Stimulated activated CD4-positive, alpha-beta T cell treated with anti-CD3 and anti-CD28 coated beads, Interleukin-4, amount 100 ng/mL, for 1 hour (primary cell): ENCODE data around the gene GPR39.
"Not testable (repeated sequence)": the region's sequence is repeated elsewhere in the genome, so short reads cannot be mapped to it uniquely, and the experiment has no call there.

Experiments used
- DNase-seq: peaks from one replicate; pipeline ENCODE4 v3.0.0-alpha.2; 2020

Gene GPR39

GRCh38 chr2:132515010-132515409 is 98.4 kb downstream of the GPR39 start:
- no peak for DNase-seq

- no peak for DNase-seq
Measured at GRCh38 chr2:132517386-132517785, 100.8 kb downstream of the GPR39 start.

- no peak for DNase-seq
Measured at GRCh38 chr2:132518302-132518701, 101.7 kb downstream of the GPR39 start.

GRCh38 chr2:132519566-132519965 is 103.0 kb downstream of the GPR39 start:
- DNase-seq, result no peak

DNA sequence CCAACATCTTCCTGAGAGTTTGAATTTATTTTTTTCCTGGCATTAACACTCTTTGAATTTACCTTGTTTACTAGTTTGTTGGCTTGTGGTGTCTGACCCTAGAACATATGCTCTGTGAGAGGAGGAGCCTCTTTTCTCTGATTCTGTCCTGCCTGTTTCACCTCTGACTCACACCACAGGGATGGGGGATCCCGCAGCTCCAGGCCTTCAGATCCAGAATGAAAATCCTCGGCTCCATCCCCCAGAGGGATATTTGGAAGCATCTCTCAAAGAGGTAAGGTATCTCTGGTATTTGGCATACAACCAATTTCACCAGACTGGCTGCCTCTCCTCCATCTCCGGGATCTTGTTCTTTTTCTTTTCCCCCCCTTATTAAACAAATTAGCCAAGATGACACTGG is 104.7 kb downstream of the GPR39 start:
- no peak for DNase-seq

DNA sequence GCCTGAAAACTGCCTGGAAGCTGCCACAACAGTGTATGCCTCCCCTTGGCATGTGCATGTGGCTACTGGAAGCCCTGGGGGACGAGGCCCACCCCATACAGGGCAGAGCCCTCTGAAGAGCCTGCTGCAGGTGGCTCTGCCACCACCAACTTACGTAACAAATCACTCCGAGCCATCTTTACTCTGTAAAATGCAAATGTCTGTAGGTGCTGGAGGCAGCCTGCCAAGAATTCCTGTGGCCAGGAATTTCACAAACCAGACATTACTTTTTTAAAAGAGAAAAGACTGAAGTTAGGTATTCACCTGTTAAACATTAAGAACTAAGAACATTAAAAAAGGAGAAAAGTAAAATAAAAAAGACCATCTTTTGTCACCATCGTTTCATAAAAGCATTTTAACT is 106.3 kb downstream of the GPR39 start:
- no peak for DNase-seq

- DNase-seq, result not testable (repeated sequence)
Measured at GRCh38 chr2:132537061-132537460, 120.5 kb downstream of the GPR39 start.

DNA sequence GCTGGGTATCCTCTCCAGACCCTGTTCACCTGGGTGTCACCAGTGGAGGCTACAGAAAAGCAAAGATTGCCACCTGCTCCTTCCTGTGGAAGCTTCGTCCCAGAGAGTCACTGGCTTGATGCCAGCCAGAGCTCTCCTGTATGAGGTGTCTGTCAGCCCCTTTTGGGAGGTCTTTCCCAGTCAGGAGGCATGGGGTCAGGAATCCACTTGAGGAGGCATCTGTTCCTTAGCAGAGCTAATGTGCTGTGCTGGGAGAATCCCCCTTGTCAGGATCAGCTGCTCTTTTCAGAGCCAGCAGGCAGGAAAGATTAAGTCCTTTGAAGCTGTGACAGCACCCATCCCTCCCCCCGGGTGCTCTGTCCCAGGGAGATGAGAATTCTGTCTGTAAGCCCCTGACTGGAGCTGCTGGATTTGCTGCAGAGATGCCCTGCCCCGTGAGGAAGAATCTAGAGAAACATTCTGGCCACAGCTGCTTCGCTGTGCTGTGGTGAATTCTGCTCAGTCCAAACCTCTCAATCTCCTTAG is 121.8 kb downstream of the GPR39 start:
- no peak for DNase-seq

GRCh38 chr2:132540166-132540565 is 123.6 kb downstream of the GPR39 start:
- no peak for DNase-seq

DNA sequence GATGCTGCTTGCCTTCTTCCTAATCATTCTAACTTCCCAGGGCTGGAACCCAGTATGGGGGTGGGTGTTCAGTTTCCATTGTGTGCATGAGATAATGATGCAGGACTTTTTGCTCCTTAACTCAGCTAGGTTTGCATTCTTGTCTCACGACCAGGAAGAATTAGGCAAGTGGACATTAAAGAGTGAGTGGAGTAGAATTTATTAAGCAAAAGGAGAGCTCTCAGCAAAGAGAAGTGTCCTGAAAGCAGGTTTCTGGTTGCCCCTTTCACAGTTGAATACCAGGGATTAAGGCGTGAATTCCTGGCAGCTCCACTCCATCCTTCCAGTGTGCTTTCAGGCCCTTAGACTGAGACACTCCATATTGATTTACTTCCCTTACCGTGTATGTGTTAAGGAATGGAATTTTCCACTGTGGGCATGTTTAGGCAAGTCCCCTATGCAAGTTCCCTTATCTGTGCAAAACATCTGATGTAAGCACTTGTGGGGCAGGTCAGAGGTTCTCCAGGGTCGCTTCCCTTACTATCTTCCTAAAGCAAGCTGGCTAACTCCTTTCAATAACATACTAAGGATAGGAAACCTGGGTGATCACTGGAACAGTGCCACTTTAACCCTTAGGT is 126.5 kb downstream of the GPR39 start:
- no peak for DNase-seq

- no peak for DNase-seq
Measured at GRCh38 chr2:132544006-132544630, 127.5 kb downstream of the GPR39 start.

- peak; percentile 7 for DNase-seq
Measured at GRCh38 chr2:132547090-132547687, 130.6 kb downstream of the GPR39 start.

DNA sequence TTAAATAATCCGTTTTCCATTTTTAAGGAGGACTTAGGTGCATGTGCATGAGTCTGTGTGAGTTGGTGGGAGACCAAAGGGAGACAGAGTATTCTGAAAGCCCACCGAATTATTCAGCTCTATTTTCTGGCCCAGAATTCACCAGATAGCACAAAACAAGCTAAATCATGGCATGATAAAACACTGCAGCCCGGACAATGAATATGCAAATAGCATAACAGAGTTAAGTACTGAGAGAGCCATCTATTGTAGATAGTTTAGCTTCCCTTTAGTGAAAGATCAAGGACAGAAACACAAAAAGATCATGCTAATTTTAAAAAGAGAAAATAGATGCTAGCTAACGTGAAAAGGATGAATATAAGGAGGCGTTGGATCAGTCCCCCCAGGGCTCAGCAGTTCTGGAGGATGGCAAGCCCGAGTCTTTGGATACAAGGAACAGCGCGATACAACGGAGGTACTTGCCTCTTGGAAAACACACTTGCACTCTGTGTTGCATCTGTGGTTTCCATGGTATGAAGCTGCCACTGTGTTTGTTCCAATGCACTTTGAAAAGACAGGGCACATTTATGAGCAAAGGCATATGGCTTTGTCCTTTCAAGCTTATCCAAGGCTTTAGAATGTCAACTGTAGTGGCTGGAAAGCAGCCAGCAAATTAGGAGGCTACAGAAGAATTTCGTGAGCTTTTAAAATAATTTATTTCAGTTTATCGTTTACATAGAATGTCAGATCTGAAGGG is 133.5 kb downstream of the GPR39 start:
- DNase-seq, result no peak

DNA sequence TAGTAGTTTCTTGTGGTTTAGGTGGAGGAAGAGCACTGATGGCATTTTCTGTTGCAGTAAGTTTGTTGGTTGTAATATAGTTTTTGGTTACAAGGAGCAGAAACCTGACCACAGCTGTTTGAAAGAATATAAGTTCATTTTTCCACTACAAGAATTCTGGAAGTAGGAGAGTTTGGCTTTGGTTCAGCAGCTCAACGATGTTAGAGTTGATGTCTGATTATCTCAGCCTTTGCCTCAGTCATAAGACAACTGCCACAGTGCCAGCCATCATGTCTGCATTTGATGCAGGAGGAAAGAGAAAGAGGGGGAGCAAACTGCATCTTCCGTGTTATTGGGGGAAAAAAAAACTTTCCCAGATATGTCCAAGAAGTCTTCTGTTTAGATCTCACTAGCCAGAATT is 134.3 kb downstream of the GPR39 start:
- DNase-seq, result no peak

DNA sequence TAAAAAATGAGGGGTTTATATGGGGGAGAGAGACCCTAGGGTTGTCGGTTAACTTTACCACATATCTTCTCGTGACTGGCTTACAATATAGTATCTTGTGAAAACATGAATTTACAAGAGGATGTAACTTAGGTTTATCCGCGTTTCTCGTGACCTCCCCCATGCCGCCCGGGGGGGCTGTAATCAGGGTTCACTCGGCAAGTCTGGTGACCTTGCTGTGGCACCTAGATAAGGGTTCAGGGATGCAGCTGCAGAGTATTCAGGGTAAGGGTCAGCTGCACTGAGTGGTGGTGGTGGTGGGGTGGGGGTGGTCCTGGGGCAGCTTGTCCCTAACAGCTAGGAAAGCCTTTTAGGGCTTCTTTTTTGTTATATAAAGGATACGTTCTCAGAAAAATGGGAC is 141.1 kb downstream of the GPR39 start:
- no peak for DNase-seq

DNA sequence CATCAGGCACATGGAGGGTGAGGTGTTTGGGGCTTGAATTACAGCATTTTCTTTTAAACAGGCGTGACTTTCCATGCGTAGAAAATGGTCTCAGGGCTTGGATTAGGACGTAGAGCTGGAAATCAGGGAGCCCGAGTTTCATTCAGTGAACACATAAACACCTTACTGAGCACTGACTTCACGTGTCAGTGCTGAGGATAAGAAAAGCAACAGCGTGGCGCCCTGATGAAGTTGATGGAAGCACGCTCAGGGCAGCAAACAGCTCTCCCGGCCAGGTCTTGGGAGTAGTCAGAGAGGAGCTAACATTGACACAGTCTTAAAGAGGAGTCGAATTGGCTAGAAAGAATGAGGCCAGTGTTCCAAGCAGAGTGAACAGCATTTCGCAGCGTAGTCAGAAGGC is 142.7 kb downstream of the GPR39 start:
- DNase-seq, result no peak

DNA sequence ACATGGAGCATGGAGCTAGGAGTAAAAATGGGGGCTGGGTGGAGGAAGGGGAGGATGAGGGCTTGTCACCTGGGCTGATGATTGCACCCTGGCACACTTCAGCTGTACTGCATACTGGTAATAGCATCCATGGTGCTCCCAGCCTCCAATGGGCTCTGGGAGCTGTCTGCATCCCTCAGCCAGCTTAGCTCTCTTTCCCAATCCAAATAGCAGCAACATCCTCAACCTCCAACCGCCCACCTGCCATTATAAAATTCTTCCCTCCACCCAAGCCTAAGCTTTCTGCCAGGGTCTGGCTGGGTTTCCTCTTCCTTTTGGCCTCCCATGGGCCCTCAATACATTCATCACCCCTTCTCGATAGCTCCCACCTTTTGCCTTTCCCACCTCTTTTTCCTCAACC is 143.3 kb downstream of the GPR39 start:
- no peak for DNase-seq

DNA sequence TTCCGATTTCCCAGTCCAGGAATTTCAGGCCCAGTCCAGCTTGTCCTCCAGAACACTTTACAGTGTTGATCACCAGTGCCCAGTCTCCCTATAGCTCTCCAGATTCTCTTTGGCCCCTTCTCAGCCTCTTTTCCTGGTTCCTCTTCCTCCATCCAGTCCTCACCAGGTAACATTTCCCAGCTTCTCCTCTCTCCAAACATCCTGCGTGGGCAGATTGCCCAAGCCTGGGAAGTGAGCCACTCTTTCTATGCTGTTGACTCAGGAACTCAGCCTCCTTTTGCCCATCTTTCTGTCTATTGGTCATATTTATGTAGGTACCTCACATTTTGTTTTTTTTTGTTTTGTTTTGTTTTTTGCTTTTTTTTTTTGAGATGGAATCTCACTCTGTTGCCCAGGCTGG is 144.0 kb downstream of the GPR39 start:
- DNase-seq, result no peak

DNA sequence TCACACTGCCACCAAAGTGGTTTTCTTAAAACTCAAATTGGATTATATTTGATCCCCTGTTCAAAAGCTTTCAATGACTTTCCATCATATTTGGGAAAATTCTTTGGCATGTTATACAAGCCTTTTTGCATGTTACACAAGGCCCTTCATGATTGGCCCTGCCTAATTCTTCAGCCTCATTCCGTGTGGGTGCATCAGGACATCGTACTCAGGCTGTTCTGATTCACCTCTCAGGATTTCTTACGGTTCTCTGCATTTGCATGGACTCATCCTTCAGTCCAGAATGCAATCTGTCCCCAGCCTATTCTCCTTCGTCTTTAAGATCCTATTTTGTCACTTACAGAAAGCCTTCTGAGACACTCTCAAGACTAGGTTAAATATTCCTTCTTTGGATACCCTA is 145.6 kb downstream of the GPR39 start:
- no peak for DNase-seq

- no peak for DNase-seq
Measured at GRCh38 chr2:132564065-132564464, 147.5 kb downstream of the GPR39 start.

DNA sequence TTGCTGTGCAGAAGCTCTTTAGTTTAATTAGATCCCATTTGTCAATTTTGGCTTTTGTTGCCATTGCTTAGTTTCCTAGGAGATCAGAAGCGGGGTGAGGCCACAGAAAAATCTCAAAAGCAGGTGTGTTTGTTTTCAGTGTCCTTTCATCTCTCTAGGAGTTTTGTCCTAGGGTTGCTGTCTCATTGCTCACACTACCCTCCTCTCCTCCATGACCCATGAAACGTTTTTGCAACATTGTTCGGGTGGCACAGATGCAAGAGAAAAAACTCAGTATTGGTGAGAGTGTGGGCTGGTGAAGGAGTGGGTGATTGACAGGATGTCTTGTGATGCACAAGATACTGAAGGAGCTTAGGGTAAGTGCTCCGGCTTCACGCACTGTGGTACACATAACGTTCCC is 149.8 kb downstream of the GPR39 start:
- no peak for DNase-seq

GRCh38 chr2:132567682-132568081 is 151.1 kb downstream of the GPR39 start:
- no peak for DNase-seq

- DNase-seq, result no peak
Measured at GRCh38 chr2:132568656-132569055, 152.1 kb downstream of the GPR39 start.
